Astrocyte of the hippocampus (primary cell): Measurements from ENCODE around the gene CD180.
A peak's percentile ranks its signal among the peaks of the same experiment; 100 is the strongest.

ENCODE experiments used
- DNase-seq: peaks from one replicate; pipeline ENCODE4 v3.0.0; 2011; ENCODE audit warnings: low read depth, low spot score

The CD180 gene

GRCh38 chr5:67160985-67161384 lies 35.6 kb downstream of the CD180 start:
- DNase-seq = peak; percentile 76

- DNase-seq = no peak
These were observed 36.3 kb downstream of the CD180 start for GRCh38 chr5:67160272-67160671.

GRCh38 chr5:67156976-67157583 lies 39.5 kb downstream of the CD180 start:
- DNase-seq = peak; percentile 43

GRCh38 chr5:67154556-67155206 lies 41.9 kb downstream of the CD180 start:
- no peak for DNase-seq

- no peak for DNase-seq
These were observed 43.3 kb downstream of the CD180 start for GRCh38 chr5:67153292-67153691.

GRCh38 chr5:67152400-67152799 lies 44.2 kb downstream of the CD180 start:
- DNase-seq = no peak

- peak; percentile 38 for DNase-seq
These were observed 46.6 kb downstream of the CD180 start for GRCh38 chr5:67149951-67150523.

GRCh38 chr5:67149057-67149950 lies 47.3 kb downstream of the CD180 start:
- DNase-seq = no peak

GRCh38 chr5:67147760-67148159 lies 48.8 kb downstream of the CD180 start:
- DNase-seq = peak; percentile 20

- no peak for DNase-seq
These were observed 49.6 kb downstream of the CD180 start for GRCh38 chr5:67146981-67147380.

GRCh38 chr5:67146574-67146973 lies 50.0 kb downstream of the CD180 start:
- no peak for DNase-seq

- DNase-seq = no peak
These were observed 52.4 kb downstream of the CD180 start for GRCh38 chr5:67144183-67144639.

GRCh38 chr5:67143549-67143948 lies 53.0 kb downstream of the CD180 start:
- DNase-seq = no peak

- no peak for DNase-seq
These were observed 53.8 kb downstream of the CD180 start for GRCh38 chr5:67142816-67143215.

GRCh38 chr5:67141644-67142043 lies 55.0 kb downstream of the CD180 start:
- DNase-seq = no peak

GRCh38 chr5:67140413-67140812 lies 56.2 kb downstream of the CD180 start:
- DNase-seq = no peak

GRCh38 chr5:67139030-67139429 lies 57.6 kb downstream of the CD180 start:
- DNase-seq = no peak

GRCh38 chr5:67135381-67135984 lies 61.1 kb downstream of the CD180 start:
- DNase-seq = no peak

- no peak for DNase-seq
These were observed 62.8 kb downstream of the CD180 start for GRCh38 chr5:67133776-67134175.

GRCh38 chr5:67133217-67133616 lies 63.4 kb downstream of the CD180 start:
- DNase-seq = no peak

GRCh38 chr5:67129768-67130167 lies 66.8 kb downstream of the CD180 start:
- DNase-seq = no peak
